Astrocyte (in vitro differentiated cells and primary cell): Measurements from ENCODE around the gene SLC13A1.

ENCODE experiments used
- EZH2 ChIP-seq: IDR thresholded peaks from 2 replicates; pipeline ENCODE4 v1.6.1; 2012; ENCODE audit warnings: mild to moderate bottlenecking, low read length, inconsistent platforms; ENCODE audit not compliant: insufficient read depth
- TF ChIP-seq, protein P1 (sequence below): IDR thresholded peaks from 2 replicates; pipeline ENCODE4 v1.5.1; 2011; ENCODE audit warnings: low read depth, mild to moderate bottlenecking, inconsistent platforms, low read length, moderate library complexity; ENCODE audit not compliant: insufficient read depth

DNA sequence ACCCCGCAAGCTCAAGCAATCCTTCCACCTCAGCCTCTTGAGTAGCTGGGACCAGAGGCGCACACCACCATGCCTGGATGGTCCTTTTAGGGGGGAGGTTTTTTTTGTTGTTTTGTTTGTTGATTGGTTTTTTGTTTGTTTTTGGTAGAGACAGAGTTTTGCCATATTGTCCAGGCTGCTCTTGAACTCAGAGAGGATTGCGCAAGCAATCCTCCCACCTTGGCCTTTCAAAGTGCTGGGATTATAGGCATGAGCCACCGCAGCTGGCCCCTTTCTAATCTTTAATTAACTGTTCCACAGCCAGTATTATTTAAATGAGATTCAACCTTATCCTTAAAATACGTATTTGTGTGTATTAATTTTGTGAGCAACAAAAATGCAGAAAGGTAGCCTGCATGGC, 65.8 kb downstream of the SLC13A1 start:
- TF ChIP-seq, protein P1, sequence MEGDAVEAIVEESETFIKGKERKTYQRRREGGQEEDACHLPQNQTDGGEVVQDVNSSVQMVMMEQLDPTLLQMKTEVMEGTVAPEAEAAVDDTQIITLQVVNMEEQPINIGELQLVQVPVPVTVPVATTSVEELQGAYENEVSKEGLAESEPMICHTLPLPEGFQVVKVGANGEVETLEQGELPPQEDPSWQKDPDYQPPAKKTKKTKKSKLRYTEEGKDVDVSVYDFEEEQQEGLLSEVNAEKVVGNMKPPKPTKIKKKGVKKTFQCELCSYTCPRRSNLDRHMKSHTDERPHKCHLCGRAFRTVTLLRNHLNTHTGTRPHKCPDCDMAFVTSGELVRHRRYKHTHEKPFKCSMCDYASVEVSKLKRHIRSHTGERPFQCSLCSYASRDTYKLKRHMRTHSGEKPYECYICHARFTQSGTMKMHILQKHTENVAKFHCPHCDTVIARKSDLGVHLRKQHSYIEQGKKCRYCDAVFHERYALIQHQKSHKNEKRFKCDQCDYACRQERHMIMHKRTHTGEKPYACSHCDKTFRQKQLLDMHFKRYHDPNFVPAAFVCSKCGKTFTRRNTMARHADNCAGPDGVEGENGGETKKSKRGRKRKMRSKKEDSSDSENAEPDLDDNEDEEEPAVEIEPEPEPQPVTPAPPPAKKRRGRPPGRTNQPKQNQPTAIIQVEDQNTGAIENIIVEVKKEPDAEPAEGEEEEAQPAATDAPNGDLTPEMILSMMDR = no peak
- TF ChIP-seq EZH2 = no peak
